ENCODE data around the gene NUDT7.

DNA sequence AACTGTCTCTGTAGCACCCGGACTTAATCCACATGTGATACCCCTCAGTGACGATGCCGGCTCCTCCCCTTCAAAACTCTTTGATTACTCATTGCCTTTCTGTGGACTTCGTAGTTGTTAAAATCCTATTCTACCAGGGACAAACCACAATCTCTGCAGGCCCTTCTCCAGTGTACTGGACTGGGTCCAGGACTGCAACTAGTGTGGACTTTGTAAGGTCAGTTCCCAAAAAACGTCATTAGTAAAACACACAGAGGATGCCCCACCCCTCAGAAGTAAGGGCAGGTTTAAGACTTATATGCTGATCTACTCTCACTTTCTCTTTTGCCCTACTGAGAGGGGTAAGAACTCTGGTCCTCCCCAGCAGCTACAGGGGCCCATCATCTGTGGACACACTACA lies 10.5 kb upstream of the NUDT7 start:
- TF ChIP-seq CTCF (IDR thresholded peaks at IDR 0.05) (no peak), POLR2AphosphoS5 (IDR thresholded peaks at IDR 0.05) (no peak), POLR2A (IDR thresholded peaks at IDR 0.05) (no peak), EP300 (IDR thresholded peaks at IDR 0.05) (no peak)

Measured in suprapubic skin (tissue), 4 donors.